ENCODE results near the gene HNF4A. TPM values are rescaled to one million over a fixed set of nuclear protein-coding genes. Genes with fewer than 3 reads are reported as not detected.

The HNF4A gene
- total and polyA plus RNA-seq, 2 of the 13 experiments (the other 11 are each of a cell fraction or from before 2014, with no cell fraction given): 80.9 to 169 TPM

- TF ChIP-seq ZNF318 (CRISPR knock-in tag; IDR thresholded peaks at IDR 0.05): no peak; the same call in 1 of the 2 replicates
- no peak for TF ChIP-seq ZNF790 (CRISPR knock-in tag; IDR thresholded peaks at IDR 0.05; ENCODE audit: borderline replicate concordance)
- no peak for TF ChIP-seq ZNF367 (CRISPR knock-in tag; IDR thresholded peaks at IDR 0.05; ENCODE audit: borderline replicate concordance)
- peak; percentile 71; the same call in 1 of the 2 replicates for TF ChIP-seq CBFB (CRISPR knock-in tag; IDR thresholded peaks at IDR 0.05)
- TF ChIP-seq THAP7 (CRISPR knock-in tag; IDR thresholded peaks at IDR 0.05): 0 out of 2 replicates have a peak, but pooled peaks have one; percentile 36
- no peak for TF ChIP-seq MED8 (CRISPR knock-in tag; IDR thresholded peaks at IDR 0.05; ENCODE audit: insufficient replicate concordance)
- no peak for TF ChIP-seq ZNF781 (CRISPR knock-in tag; IDR thresholded peaks at IDR 0.05; ENCODE audit: borderline replicate concordance, not compliant biosample characterization)
- TF ChIP-seq ZNF264 (CRISPR knock-in tag; IDR thresholded peaks at IDR 0.05): no peak
- TF ChIP-seq DR1 (CRISPR knock-in tag; IDR thresholded peaks at IDR 0.05): no peak
- TF ChIP-seq ZBTB14 (CRISPR knock-in tag; IDR thresholded peaks at IDR 0.05): no peak
- no peak for TF ChIP-seq ZNF10 (CRISPR knock-in tag; IDR thresholded peaks at IDR 0.05; ENCODE audit: borderline replicate concordance, low read depth)
- TF ChIP-seq ZNF703 (CRISPR knock-in tag; IDR thresholded peaks at IDR 0.05; ENCODE audit: borderline replicate concordance): 0 out of 2 replicates have a peak, but pooled peaks have one; percentile 27
- no peak for TF ChIP-seq CSRNP2 (CRISPR knock-in tag; conservative IDR thresholded peaks at IDR 0.05; ENCODE audit: low read depth)
- peak; percentile 90 for TF ChIP-seq ZFP36 (IDR thresholded peaks at IDR 0.05; ENCODE audit: borderline replicate concordance, low read depth, low read length, partially characterized antibody)
- TF ChIP-seq CCAR2 (optimal IDR thresholded peaks at IDR 0.05; ENCODE audit: low read depth, low read length): no peak
These were observed 63.8 kb downstream of the HNF4A start (continued) for GRCh38 chr20:44419131-44419844.
